GM06990 (cell line): ENCODE measurements around the gene FAM186B.

Source experiments
- DNase-seq: peaks from one replicate; pipeline ENCODE4 v3.0.0-alpha.2; 2011; ENCODE audit not compliant: insufficient read length; ENCODE audit errors: extremely low read depth
- H3K27me3 ChIP-seq: replicated peaks from 2 replicates; pipeline ENCODE4 v1.6.0; 2011; ENCODE audit warnings: low read length; ENCODE audit not compliant: control insufficient read depth, insufficient read depth
- H3K36me3 ChIP-seq: 2 replicates; pipeline ENCODE4 v1.5.1; 2011; ENCODE audit warnings: low read length; ENCODE audit not compliant: control insufficient read depth, insufficient read depth
- H3K4me3 ChIP-seq: replicated peaks from 2 replicates; pipeline ENCODE4 v1.5.1; 2011; ENCODE audit warnings: low read depth, mild to moderate bottlenecking, control low read depth, low read length
- TF ChIP-seq, protein P1 (sequence below): IDR thresholded peaks from 2 replicates; pipeline ENCODE4 v1.5.1; 2011; ENCODE audit warnings: low read length, control low read depth, mild to moderate bottlenecking, inconsistent platforms; ENCODE audit not compliant: insufficient read depth, poor library complexity, severe bottlenecking

Gene FAM186B

DNA sequence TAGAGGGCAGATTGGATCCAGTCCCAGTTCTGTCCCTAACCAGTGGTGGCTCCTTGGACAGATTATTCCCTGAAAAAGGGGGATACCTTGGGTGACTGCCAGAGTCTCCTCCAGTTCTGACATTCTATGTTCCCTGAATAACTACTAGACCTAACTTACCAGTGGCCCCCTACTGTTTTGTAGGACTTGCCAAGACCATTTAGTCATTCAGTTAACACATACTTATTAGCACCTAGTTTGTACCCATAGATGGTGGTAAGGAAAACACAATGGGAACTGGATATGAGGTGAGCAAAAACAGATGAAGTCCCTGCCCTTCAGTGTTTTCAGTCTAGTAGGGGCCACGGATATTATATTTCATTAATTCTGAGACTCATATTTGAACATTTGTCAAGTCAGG, 21.4 kb upstream of the FAM186B start:
- Histone ChIP-seq H3K36me3 (no peaks in the 10 kb centered on the region; the same call in 1 of the 2 replicates), H3K27me3 (no peaks in the 10 kb centered on the region), H3K4me3 (no peak overlapping the region)
- TF ChIP-seq, protein P1, sequence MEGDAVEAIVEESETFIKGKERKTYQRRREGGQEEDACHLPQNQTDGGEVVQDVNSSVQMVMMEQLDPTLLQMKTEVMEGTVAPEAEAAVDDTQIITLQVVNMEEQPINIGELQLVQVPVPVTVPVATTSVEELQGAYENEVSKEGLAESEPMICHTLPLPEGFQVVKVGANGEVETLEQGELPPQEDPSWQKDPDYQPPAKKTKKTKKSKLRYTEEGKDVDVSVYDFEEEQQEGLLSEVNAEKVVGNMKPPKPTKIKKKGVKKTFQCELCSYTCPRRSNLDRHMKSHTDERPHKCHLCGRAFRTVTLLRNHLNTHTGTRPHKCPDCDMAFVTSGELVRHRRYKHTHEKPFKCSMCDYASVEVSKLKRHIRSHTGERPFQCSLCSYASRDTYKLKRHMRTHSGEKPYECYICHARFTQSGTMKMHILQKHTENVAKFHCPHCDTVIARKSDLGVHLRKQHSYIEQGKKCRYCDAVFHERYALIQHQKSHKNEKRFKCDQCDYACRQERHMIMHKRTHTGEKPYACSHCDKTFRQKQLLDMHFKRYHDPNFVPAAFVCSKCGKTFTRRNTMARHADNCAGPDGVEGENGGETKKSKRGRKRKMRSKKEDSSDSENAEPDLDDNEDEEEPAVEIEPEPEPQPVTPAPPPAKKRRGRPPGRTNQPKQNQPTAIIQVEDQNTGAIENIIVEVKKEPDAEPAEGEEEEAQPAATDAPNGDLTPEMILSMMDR = no peak
- no peak for DNase-seq

DNA sequence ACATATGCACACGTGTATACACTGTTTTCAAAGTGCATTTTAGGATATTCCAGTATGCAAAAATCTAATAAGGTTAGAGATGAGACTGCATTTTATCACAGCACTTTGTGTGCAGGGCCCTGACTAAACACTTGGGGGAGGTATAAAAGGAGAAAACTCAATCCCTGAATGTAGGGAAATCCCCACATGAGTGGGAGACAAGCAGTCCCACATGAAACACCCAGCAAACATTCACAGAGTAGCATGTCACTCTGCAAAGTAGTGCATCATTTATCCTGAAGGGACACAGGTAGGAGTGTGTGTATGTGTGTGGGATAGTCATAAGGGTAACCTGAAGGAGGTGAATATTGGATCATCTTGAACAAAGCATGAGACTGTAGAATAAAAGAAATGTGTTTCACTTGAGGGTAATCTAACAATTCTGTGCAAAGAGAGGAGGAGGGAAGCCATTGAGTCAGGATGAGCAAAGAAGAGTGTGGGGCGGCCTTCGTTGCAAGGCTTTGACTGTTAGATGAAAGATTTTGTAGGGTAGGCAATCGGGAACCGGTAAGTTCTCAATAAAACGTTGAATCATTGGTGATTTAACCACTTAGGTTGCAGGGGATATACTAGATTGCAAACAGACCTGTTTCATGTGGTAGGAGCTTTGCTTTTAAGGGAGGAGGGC, 20.9 kb upstream of the FAM186B start:
- H3K4me3 ChIP-seq = no peak overlapping the region
- no peak for DNase-seq
- H3K36me3 ChIP-seq = no peaks in the 10 kb centered on the region; the same call in 1 of the 2 replicates
- H3K27me3 ChIP-seq = no peaks in the 10 kb centered on the region
- TF ChIP-seq, protein P1 = peak; percentile 24

DNA sequence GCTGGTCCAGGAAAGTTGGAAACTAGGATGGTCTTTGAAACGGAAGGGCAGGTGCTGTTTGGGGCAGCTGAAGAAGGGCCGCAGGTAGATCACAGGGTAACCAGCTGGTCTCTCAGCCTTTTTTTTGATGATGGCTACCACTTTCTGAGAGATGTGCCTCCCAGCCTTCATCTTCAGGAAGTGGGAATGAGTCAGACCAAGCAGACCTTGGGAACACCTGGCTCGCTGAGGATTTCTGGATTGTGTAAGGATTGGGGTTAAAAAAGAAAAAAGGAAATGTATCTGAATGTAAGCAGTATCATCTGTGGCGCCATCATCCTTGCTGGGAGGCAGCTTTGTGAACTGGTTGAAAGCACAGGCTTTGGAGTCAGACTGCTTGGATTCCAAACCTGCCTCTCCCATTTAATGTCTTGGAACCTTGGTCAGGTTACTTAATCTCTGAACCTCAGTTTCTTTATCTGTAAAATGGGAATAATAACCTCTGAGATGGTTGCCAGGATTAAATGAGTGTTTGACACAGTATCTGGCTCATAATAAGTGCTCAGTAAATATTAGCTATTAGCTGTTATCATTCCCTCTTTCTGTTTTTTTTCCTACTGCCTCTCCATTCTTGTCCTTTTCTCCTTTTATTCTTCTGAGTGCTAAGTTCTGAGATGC, 19.6 kb upstream of the FAM186B start:
- Histone ChIP-seq H3K36me3 (no peaks in the 10 kb centered on the region), H3K27me3 (no peaks in the 10 kb centered on the region), H3K4me3 (no peak overlapping the region)
- no peak for DNase-seq
- TF ChIP-seq, protein P1 = no peak

DNA sequence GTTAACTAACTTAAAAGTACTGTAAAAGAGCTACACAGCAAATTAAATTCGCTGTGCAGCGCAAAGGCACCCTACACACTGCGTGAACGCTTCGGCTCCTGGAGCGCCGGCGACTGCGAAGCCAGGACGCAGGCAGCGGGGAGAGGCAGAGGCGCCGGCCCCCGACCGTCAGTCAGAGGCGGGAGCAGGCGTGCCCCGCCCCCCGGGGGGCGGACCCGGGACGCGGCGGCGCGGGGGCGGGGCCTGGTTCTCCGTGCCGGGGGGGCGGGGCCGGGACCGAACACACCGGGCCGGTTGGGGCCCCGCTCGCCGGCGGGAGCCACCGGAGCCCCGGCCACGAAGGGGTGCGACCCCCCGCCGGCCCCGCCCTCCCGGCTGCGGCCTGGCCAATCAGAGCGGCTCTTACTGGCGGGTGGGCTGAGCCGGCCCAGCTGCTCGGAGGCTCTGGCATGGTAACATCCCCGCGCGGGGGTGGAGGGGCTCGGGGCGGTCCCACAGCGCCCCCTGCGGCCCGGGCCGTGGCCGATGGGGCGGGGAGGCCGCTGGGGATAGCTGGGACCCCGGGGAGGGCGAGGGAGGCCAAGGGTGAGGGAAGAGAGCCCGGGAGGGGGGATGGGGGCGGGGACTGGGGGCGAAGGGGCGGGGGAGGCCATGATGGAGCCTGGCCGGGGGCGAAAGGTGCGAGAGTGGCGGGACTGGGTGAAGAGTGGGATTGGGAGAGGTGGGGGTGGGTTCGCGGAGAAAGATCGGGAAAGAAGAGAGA, 17.9 kb upstream of the FAM186B start, which contains the start of gene PRPF40B:
TSS of gene PRPF40B (plus strand) at position 420 of the 763 bp plus-strand sequence. CDS start at position 450, 30 bp downstream.
- Histone ChIP-seq H3K4me3 (peak within 1 kb of the TSS; percentile 67), H3K36me3 (no peaks in the 10 kb centered on the region), H3K27me3 (no peaks in the 10 kb centered on the region)
- TF ChIP-seq, protein P1 = peak; percentile 32
- DNase-seq = peak; percentile 87

DNA sequence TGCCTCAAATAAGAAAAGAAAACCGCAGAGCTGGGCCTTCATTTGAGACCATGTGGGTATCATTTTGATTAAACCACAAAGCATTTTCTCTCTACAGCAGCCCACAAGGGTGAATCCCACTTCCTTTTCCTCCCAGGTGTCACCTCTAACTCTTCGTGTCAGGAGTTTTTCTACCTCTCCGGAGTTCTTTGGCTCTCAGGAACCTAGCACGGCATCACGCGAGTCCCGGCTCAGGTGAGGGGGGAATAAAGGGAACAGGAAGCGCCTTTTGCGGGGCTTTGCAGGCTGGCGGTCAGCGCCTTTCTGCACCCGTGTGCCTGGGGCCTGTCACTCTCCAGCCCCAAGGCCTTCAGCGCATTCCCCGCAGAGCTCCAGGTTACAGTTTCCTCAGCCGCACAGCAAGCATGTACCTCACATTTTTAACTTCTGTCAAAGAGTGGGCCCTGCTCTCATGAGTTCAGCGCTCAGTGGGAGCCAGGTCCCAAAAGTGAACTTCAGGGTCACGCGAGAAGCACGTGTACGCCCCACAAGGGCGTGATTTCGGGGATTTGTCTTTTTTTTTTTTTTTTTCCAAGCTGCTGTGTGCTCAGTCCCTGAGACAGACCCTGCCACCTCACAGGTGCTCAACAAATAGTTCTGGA, 17.2 kb upstream of the FAM186B start:
- Histone ChIP-seq H3K27me3 (no peaks in the 10 kb centered on the region), H3K36me3 (no peaks in the 10 kb centered on the region), H3K4me3 (peak overlapping the region; percentile 67)
- DNase-seq = peak; percentile 80
- TF ChIP-seq, protein P1 = no peak
